Smooth muscle cell (in vitro differentiated cells): ENCODE data around the gene POLN. TPM values are rescaled to one million over a fixed set of nuclear protein-coding genes. Genes with fewer than 3 reads are reported as not detected.

Experiments used
- DNase-seq: peaks from one replicate; lab custom pipeline; 2025; ENCODE audit not compliant: unreplicated experiment; lab: John Stamatoyannopoulos, UW
- H2AFZ ChIP-seq: fragments of 200-600 bp; sonication (generic); 2 replicates; pipeline ENCODE4 v1.6.0; 2016; ENCODE audit warnings: antibody characterized with exemption, low read depth, mild to moderate bottlenecking
- H3F3A ChIP-seq: fragments of 200-600 bp; sonication (generic); 2 replicates; pipeline ENCODE4 v1.6.0; 2017; ENCODE audit warnings: antibody characterized with exemption, low read depth
- H3K27ac ChIP-seq: fragments of 200-600 bp; sonication (generic); 2 replicates; pipeline ENCODE4 v1.5.1; 2016; ENCODE audit warnings: low read depth, mild to moderate bottlenecking
- H3K27me3 ChIP-seq: fragments of 200-600 bp; sonication (generic); 2 replicates; pipeline ENCODE4 v1.6.1; 2016; ENCODE audit warnings: low read depth, mild to moderate bottlenecking
- H3K36me3 ChIP-seq: fragments of 200-600 bp; sonication (generic); 2 replicates; pipeline ENCODE4 v1.5.1; 2016; ENCODE audit warnings: low read depth
- H3K4me1 ChIP-seq: fragments of 200-600 bp; sonication (generic); 2 replicates; pipeline ENCODE4 v1.5.1; 2016; ENCODE audit warnings: low read depth
- H3K4me2 ChIP-seq: fragments of 200-600 bp; sonication (generic); 2 replicates; pipeline ENCODE4 v1.6.0; 2016; ENCODE audit warnings: mild to moderate bottlenecking
- H3K4me3 ChIP-seq: fragments of 200-600 bp; sonication (generic); 2 replicates; pipeline ENCODE4 v1.5.1; 2016; ENCODE audit warnings: mild to moderate bottlenecking
- H3K79me2 ChIP-seq: fragments of 200-600 bp; sonication (generic); 2 replicates; pipeline ENCODE4 v1.6.0; 2016; ENCODE audit warnings: low read depth, mild to moderate bottlenecking
- H3K9ac ChIP-seq: fragments of 200-600 bp; sonication (generic); 2 replicates; pipeline ENCODE4 v1.6.0; 2016; ENCODE audit warnings: low read depth
- H3K9me3 ChIP-seq: fragments of 200-600 bp; sonication (generic); replicated peaks from 2 replicates; pipeline ENCODE4 v1.5.1; 2016; ENCODE audit warnings: low read depth
- H4K20me1 ChIP-seq: fragments of 200-600 bp; sonication (generic); 2 replicates; pipeline ENCODE4 v1.6.0; 2016; ENCODE audit warnings: low read depth
- WGBS: methylation state at CpG from one replicate; pipeline ENCODE4 v1.1.7; 2016; ENCODE audit warnings: low lambda C conversion rate; 5-methylcytosine and 5-hydroxymethylcytosine counted together
- polyA plus RNA-seq: library from polyadenylated mRNA; unstranded; fragments of >200 nt; fragmentation: Nextera tagmentation; extraction: Ambion mirVana; gene quantifications from 2 replicates; pipeline ENCODE4 v1.2.1, GENCODE V29; 2016
- total RNA-seq: library from RNA; depleted of rRNA; stranded (reverse); fragments of >200 nt; gene quantifications from 2 replicates; pipeline ENCODE4 v1.2.3, GENCODE V29; 2014
- TF ChIP-seq, protein P1 (sequence below): fragments of 200-600 bp; sonication (generic); IDR thresholded peaks from 2 replicates; pipeline ENCODE4 v1.5.1; 2017; ENCODE audit warnings: borderline replicate concordance, mild to moderate bottlenecking, antibody characterized with exemption; ENCODE audit not compliant: insufficient read depth, poor library complexity, severe bottlenecking

Gene POLN
- total and polyA plus RNA-seq, 2 experiments from 2014 or later: 0.35 to 3.0 TPM

DNA sequence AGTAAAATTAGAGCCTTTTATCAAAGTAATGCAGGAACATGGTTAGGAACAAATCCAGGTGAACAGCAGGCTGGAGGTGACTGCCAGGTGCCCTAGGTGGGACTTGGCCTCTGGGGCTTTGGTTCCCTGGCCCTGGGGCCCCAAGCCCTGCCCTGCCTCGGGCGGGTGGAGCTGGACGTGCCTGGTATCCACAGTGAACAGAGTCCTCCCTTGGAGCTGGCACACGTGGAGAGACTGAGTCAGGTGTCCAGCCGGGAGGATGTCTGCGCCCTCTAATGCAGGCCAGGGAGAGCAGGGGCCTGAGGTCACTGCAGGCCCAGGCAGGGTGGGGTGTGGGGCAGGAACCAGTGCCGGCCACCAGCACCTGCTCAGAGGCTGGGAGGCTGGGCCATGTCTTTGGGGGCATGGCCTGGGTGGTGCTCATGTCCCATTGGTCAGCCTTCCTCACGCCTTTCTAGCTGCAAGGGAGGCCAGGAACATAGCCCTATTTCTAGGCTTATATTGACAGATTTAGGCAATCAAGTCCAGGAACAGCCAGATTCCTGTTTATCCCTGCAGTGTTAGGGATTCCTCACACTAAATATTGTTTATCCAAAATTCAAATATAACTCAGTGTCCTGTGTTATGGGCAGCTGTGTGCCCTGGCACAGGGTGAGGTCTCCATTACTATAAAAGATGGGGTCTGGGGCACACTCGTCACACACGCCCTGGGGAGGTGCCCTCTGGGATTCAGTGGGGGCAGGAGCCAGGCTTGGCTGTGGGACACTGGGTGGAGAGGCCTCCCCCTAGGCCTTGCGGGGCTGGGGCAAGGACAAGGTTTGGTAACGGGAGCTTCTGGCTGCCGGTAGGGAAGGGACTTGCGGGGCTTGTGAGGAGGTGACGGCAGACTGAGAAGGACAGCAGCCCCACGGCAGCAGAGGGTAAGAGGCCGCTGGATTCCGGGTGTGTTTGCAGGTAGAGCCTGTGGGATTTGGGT, 197.1 kb downstream of the POLN start:
- H3K79me2 ChIP-seq: no peaks in the 10 kb centered on the region
- TF ChIP-seq, protein P1, sequence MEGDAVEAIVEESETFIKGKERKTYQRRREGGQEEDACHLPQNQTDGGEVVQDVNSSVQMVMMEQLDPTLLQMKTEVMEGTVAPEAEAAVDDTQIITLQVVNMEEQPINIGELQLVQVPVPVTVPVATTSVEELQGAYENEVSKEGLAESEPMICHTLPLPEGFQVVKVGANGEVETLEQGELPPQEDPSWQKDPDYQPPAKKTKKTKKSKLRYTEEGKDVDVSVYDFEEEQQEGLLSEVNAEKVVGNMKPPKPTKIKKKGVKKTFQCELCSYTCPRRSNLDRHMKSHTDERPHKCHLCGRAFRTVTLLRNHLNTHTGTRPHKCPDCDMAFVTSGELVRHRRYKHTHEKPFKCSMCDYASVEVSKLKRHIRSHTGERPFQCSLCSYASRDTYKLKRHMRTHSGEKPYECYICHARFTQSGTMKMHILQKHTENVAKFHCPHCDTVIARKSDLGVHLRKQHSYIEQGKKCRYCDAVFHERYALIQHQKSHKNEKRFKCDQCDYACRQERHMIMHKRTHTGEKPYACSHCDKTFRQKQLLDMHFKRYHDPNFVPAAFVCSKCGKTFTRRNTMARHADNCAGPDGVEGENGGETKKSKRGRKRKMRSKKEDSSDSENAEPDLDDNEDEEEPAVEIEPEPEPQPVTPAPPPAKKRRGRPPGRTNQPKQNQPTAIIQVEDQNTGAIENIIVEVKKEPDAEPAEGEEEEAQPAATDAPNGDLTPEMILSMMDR: no peak
- no peak overlapping the region for H2AFZ ChIP-seq
- no peak overlapping the region for H3K9ac ChIP-seq
- no peaks in the 10 kb centered on the region for H3F3A ChIP-seq
- H3K9me3 ChIP-seq: no peaks in the 10 kb centered on the region
- H3K4me1 ChIP-seq: peaks cover 6% of the 10 kb centered on the region
- H3K27me3 ChIP-seq: peaks cover 18% of the 10 kb centered on the region
- H4K20me1 ChIP-seq: peaks cover 9% of the 10 kb centered on the region
- 94% methylated on average over 18 of the region's 18 CpGs for WGBS
- no peak overlapping the region for H3K27ac ChIP-seq
- no peak overlapping the region for H3K4me3 ChIP-seq
- no peak overlapping the region for H3K4me2 ChIP-seq
- DNase-seq: no peak
- H3K36me3 ChIP-seq: no peaks in the 10 kb centered on the region

- H3K36me3 ChIP-seq: no peaks in the 10 kb centered on the region
- no peak overlapping the region for H3K4me2 ChIP-seq
- no peak for DNase-seq
- H4K20me1 ChIP-seq: peaks cover 9% of the 10 kb centered on the region
- peaks cover 6% of the 10 kb centered on the region for H3K4me1 ChIP-seq
- no peaks in the 10 kb centered on the region for H3K9me3 ChIP-seq
- H3K27ac ChIP-seq: no peak overlapping the region
- H3K27me3 ChIP-seq: peaks cover 24% of the 10 kb centered on the region
- WGBS: 99% methylated on average over 5 of the region's 6 CpGs
- no peaks in the 10 kb centered on the region for H3F3A ChIP-seq
- H3K4me3 ChIP-seq: no peak overlapping the region
- no peak overlapping the region for H3K9ac ChIP-seq
- no peaks in the 10 kb centered on the region for H3K79me2 ChIP-seq
- TF ChIP-seq, protein P1: no peak
- no peak overlapping the region for H2AFZ ChIP-seq
Observed at GRCh38 chr4:2044119-2044485, 197.8 kb downstream of the POLN start.

- no peaks in the 10 kb centered on the region for H3F3A ChIP-seq
- peaks cover 6% of the 10 kb centered on the region for H3K4me1 ChIP-seq
- H3K36me3 ChIP-seq: no peaks in the 10 kb centered on the region
- H3K4me2 ChIP-seq: no peak overlapping the region
- peaks cover 29% of the 10 kb centered on the region for H3K27me3 ChIP-seq
- DNase-seq: no peak
- H3K9me3 ChIP-seq: no peaks in the 10 kb centered on the region
- H2AFZ ChIP-seq: no peak overlapping the region
- no peak overlapping the region for H3K27ac ChIP-seq
- TF ChIP-seq, protein P1: no peak
- WGBS: 95% methylated on average over 18 of the region's 18 CpGs
- no peak overlapping the region for H3K9ac ChIP-seq
- no peak overlapping the region for H3K4me3 ChIP-seq
- peaks cover 9% of the 10 kb centered on the region for H4K20me1 ChIP-seq
- no peaks in the 10 kb centered on the region for H3K79me2 ChIP-seq
Observed at GRCh38 chr4:2043396-2044118, 198.4 kb downstream of the POLN start.
